ENCODE results near the gene SYT3.

DNA sequence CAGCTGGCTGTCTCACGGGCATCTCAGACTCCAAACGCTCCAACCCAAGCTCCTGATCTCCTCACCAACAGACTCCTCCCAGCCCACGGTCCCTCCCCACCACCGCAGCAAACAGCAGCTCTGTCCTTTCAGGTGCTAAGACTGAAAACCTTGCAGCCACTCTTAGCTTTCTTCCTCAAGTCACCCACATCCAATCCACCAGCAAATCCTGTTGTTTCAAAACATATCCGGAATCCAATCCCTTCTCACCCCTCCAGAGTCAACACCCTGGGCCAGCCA is 30.4 kb upstream of the SYT3 start:
- TF ChIP-seq ELF4 (IDR thresholded peaks at IDR 0.05) (no peak), FOXA1 (IDR thresholded peaks at IDR 0.05) (no peak), BHLHE40 (IDR thresholded peaks at IDR 0.05; ENCODE audit: borderline replicate concordance) (no peak)

Measured in HEK293T (cell line).